Measurements from ENCODE around the gene DPF1.

Gene DPF1

GRCh38 chr19:38196245-38196837 is 27.7 kb downstream of the DPF1 start:
- DNase-seq = no peak

- no peak for DNase-seq
Observed at GRCh38 chr19:38195237-38195636, 28.8 kb downstream of the DPF1 start.

- no peak for DNase-seq
Observed at GRCh38 chr19:38194061-38194701, 29.8 kb downstream of the DPF1 start.

- DNase-seq = no peak
Observed at GRCh38 chr19:38193445-38193844, 30.6 kb downstream of the DPF1 start.

- no peak for DNase-seq
Observed at GRCh38 chr19:38191747-38192146, 32.3 kb downstream of the DPF1 start.

GRCh38 chr19:38190793-38191192 is 33.2 kb downstream of the DPF1 start:
- DNase-seq = no peak

GRCh38 chr19:38190061-38190460 is 34.0 kb downstream of the DPF1 start:
- no peak for DNase-seq

- DNase-seq = no peak
Observed at GRCh38 chr19:38185562-38185961, 38.5 kb downstream of the DPF1 start.

GRCh38 chr19:38184815-38185214 is 39.2 kb downstream of the DPF1 start:
- no peak for DNase-seq

GRCh38 chr19:38183251-38183897 is 40.6 kb downstream of the DPF1 start:
- DNase-seq = no peak

GRCh38 chr19:38182536-38183210 is 41.3 kb downstream of the DPF1 start:
- no peak for DNase-seq

GRCh38 chr19:38180071-38180470 is 44.0 kb downstream of the DPF1 start:
- no peak for DNase-seq

GRCh38 chr19:38175422-38175821 is 48.6 kb downstream of the DPF1 start:
- no peak for DNase-seq

GRCh38 chr19:38173291-38174041 is 50.6 kb downstream of the DPF1 start:
- DNase-seq = no peak

- no peak for DNase-seq
Observed at GRCh38 chr19:38172001-38172400, 52.0 kb downstream of the DPF1 start.

GRCh38 chr19:38170334-38170733 is 53.7 kb downstream of the DPF1 start:
- DNase-seq = no peak

- DNase-seq = no peak
Observed at GRCh38 chr19:38168637-38169036, 55.4 kb downstream of the DPF1 start.

GRCh38 chr19:38165335-38165734 is 58.7 kb downstream of the DPF1 start:
- no peak for DNase-seq

GRCh38 chr19:38164526-38164925 is 59.5 kb downstream of the DPF1 start:
- no peak for DNase-seq

GRCh38 chr19:38163419-38164290 is 60.4 kb downstream of the DPF1 start:
- no peak for DNase-seq

GRCh38 chr19:38162632-38163031 is 61.4 kb downstream of the DPF1 start:
- no peak for DNase-seq

GRCh38 chr19:38162094-38162493 is 61.9 kb downstream of the DPF1 start:
- no peak for DNase-seq

All from CD4-positive, alpha-beta T cell treated with Interleukin-17A for 4 hours (primary cell).